Endodermal cell (in vitro differentiated cells): ENCODE measurements around the gene ATXN1. TPM values are rescaled to one million over a fixed set of nuclear protein-coding genes. Genes with fewer than 3 reads are reported as not detected.

Source experiments
- DNase-seq: peaks from one replicate; pipeline ENCODE4 v3.0.0-alpha.2; 2017
- H3K27ac ChIP-seq: 2 replicates; pipeline ENCODE4 v1.5.1; 2013; ENCODE audit warnings: mild to moderate bottlenecking, low read depth, low read length, moderate library complexity
- H3K27me3 ChIP-seq: 2 replicates; pipeline ENCODE4 v1.6.1; 2013; ENCODE audit warnings: mild to moderate bottlenecking, low read length, moderate library complexity; ENCODE audit not compliant: insufficient read depth, control insufficient read depth, poor library complexity, severe bottlenecking
- H3K36me3 ChIP-seq: 2 replicates; pipeline ENCODE4 v1.7.0; 2013; ENCODE audit warnings: mild to moderate bottlenecking, low read length, moderate library complexity; ENCODE audit not compliant: control insufficient read depth, insufficient read depth
- H3K4me1 ChIP-seq: one replicate; pipeline ENCODE4 v1.7.0; 2013; ENCODE audit warnings: low read length; ENCODE audit not compliant: control insufficient read depth, insufficient read depth
- H3K4me3 ChIP-seq: 2 replicates; pipeline ENCODE4 v1.5.1; 2013; ENCODE audit warnings: mild to moderate bottlenecking, low read length, moderate library complexity
- H3K9ac ChIP-seq: 2 replicates; pipeline ENCODE4 v1.6.1; 2013; ENCODE audit warnings: mild to moderate bottlenecking, low read length, moderate library complexity; ENCODE audit not compliant: poor library complexity, severe bottlenecking; ENCODE audit errors: extremely low read depth
- H3K9me3 ChIP-seq: 2 replicates; pipeline ENCODE4 v1.6.1; 2013; ENCODE audit warnings: mild to moderate bottlenecking, low read length, moderate library complexity; ENCODE audit not compliant: control insufficient read depth
- H3K27ac Mint-ChIP-seq: 2 replicates; pipeline ENCODE4 v1.8.0; 2020; ENCODE audit warnings: mixed read lengths
- H3K27me3 Mint-ChIP-seq: 2 replicates; pipeline ENCODE4 v1.8.0; 2021; ENCODE audit warnings: mild to moderate bottlenecking, mixed read lengths; ENCODE audit not compliant: insufficient read depth
- H3K36me3 Mint-ChIP-seq: 2 replicates; pipeline ENCODE4 v1.8.0; 2020; ENCODE audit warnings: low read depth, mixed read lengths
- H3K4me1 Mint-ChIP-seq: 2 replicates; pipeline ENCODE4 v1.8.0; 2020; ENCODE audit warnings: mixed read lengths
- H3K4me3 Mint-ChIP-seq: 2 replicates; pipeline ENCODE4 v1.8.0; 2020; ENCODE audit warnings: mild to moderate bottlenecking, moderate library complexity, mixed read lengths
- H3K9me3 Mint-ChIP-seq: 2 replicates; pipeline ENCODE4 v1.8.0; 2020; ENCODE audit warnings: mild to moderate bottlenecking, mixed read lengths
- CTCF ChIP-seq: fragments of 200-600 bp; sonication (generic); conservative IDR thresholded peaks from 2 replicates; pipeline ENCODE4 v1.5.0; 2021; ENCODE audit warnings: antibody characterized with exemption, mild to moderate bottlenecking
- WGBS, 2 experiments: methylation state at CpG; one replicate each; pipeline versions ENCODE4 v1.1.5 to v1.1.7; 2013; ENCODE audit warnings: missing lambda C conversion rate in 2 of 2, mixed read lengths in 1 of 2; ENCODE audit not compliant: insufficient coverage in 1 of 2, insufficient read length in 1 of 2; 5-methylcytosine and 5-hydroxymethylcytosine counted together
- total RNA-seq, 2 donors: library from RNA; stranded (reverse); fragmentation: NEBNext Ultra II Directional in 1 of 2; extraction: Animal tissue kit (Norgen Biotek cat#: 25700) in 1 of 2; gene quantifications; 2 replicates in 1 of 2; 3 replicates in 1 of 2; pipeline ENCODE4 v1.2.1, GENCODE V29; 2021

The ATXN1 gene
- total RNA-seq, 2 donors from 2014 or later, result 10.4 to 15.9 TPM

GRCh38 chr6:16694781-16695578 is 66.3 kb downstream of the ATXN1 start:
- no peak for TF ChIP-seq CTCF
- no peak overlapping the region for H3K27ac Mint-ChIP-seq
- peaks cover 3% of the 10 kb centered on the region for H3K9me3 Mint-ChIP-seq
- WGBS, 2 experiments, result 76 to 79% methylated on average over 4 of the region's 4 CpGs
- Histone ChIP-seq H3K4me1 (no peaks in the 10 kb centered on the region), H3K4me3 (no peak overlapping the region), H3K27me3 (no peaks in the 10 kb centered on the region), H3K9me3 (no peaks in the 10 kb centered on the region), H3K27ac (no peak overlapping the region), H3K9ac (no peak overlapping the region), H3K36me3 (no peaks in the 10 kb centered on the region)
- peaks cover 30% of the 10 kb centered on the region for H3K4me1 Mint-ChIP-seq
- no peaks in the 10 kb centered on the region for H3K27me3 Mint-ChIP-seq
- no peak for DNase-seq
- peaks cover 2% of the 10 kb centered on the region for H3K36me3 Mint-ChIP-seq
- H3K4me3 Mint-ChIP-seq, result no peak overlapping the region

- H3K27me3 Mint-ChIP-seq, result no peaks in the 10 kb centered on the region
- no peak for TF ChIP-seq CTCF
These were observed 69.9 kb downstream of the ATXN1 start for GRCh38 chr6:16691324-16691723.

GRCh38 chr6:16690608-16691142 is 70.6 kb downstream of the ATXN1 start:
- no peaks in the 10 kb centered on the region for H3K36me3 ChIP-seq
- Mint-ChIP-seq H3K9me3 (peaks cover 3% of the 10 kb centered on the region), H3K4me3 (no peak overlapping the region), H3K27ac (no peak overlapping the region), H3K4me1 (peaks cover 10% of the 10 kb centered on the region), H3K36me3 (peaks cover 2% of the 10 kb centered on the region), H3K27me3 (no peaks in the 10 kb centered on the region)
- WGBS, 2 experiments, result 84 to 94% methylated on average over 3 to 7 of the region's 7 CpGs
- H3K4me3 ChIP-seq, result no peak overlapping the region
- H3K9ac ChIP-seq, result no peak overlapping the region
- H3K27me3 ChIP-seq, result no peaks in the 10 kb centered on the region
- no peaks in the 10 kb centered on the region for H3K9me3 ChIP-seq
- no peak for DNase-seq
- no peak for TF ChIP-seq CTCF
- H3K27ac ChIP-seq, result no peak overlapping the region
- no peaks in the 10 kb centered on the region for H3K4me1 ChIP-seq

More at GRCh38 chr6:16691324-16691723, 69.9 kb downstream of the ATXN1 start:
- no peaks in the 10 kb centered on the region for H3K4me1 ChIP-seq
- H3K27me3 ChIP-seq, result no peaks in the 10 kb centered on the region
- H3K9ac ChIP-seq, result no peak overlapping the region
- Mint-ChIP-seq H3K9me3 (peaks cover 3% of the 10 kb centered on the region), H3K27ac (no peak overlapping the region), H3K4me3 (no peak overlapping the region), H3K4me1 (peaks cover 10% of the 10 kb centered on the region), H3K36me3 (peaks cover 2% of the 10 kb centered on the region)
- DNase-seq, result no peak
- H3K27ac ChIP-seq, result no peak overlapping the region
- no peak overlapping the region for H3K4me3 ChIP-seq
- H3K9me3 ChIP-seq, result no peaks in the 10 kb centered on the region
- H3K36me3 ChIP-seq, result no peaks in the 10 kb centered on the region
